NT2/D1 (cell line): ENCODE measurements around the gene LNP1.

Experiments
- YY1 ChIP-seq: IDR thresholded peaks from 2 replicates; pipeline ENCODE4 v1.6.1; 2011; ENCODE audit not compliant: insufficient read length, insufficient read depth
- ZNF274 ChIP-seq: IDR thresholded peaks from 2 replicates; pipeline ENCODE4 v1.6.1; 2011; ENCODE audit warnings: mild to moderate bottlenecking, low read depth, low read length

DNA sequence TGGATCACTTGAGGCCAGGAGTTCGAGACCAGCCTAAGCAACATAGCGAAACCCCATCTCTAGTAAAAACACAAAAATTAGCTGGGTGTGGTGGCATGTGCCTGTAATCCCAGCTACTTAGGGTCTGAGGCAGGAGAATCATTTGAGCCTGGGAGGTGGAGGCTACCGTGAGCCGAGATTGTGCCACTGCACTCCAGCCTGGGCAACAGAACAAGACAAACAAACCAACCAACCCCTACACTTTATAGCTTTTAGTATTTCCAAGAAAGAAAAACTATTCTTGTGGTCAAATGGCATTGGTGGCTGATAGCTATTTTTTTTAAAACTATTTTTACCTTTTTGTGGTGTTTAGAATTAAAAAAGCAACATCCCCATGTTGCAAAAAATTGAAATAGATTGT, 98.3 kb downstream of the LNP1 start:
- no peak for TF ChIP-seq YY1
- TF ChIP-seq ZNF274, result no peak
